T-helper 2 cell treated with Interferon-gamma antibody and Interleukin-4, amounts not matched to agents 100 ng/mL and 5 ng/mL, for 36 hours (primary cell): Measurements from ENCODE around the gene ZNF618. TPM values are rescaled to one million over a fixed set of nuclear protein-coding genes. Genes with fewer than 3 reads are reported as not detected.
"Not testable (repeated sequence)": the region's sequence is repeated elsewhere in the genome, so short reads cannot be mapped to it uniquely, and the experiment has no call there.

ENCODE experiments used
- intact Hi-C: fragments of 100-400 bp; cut with micrococcal nuclease; formaldehyde crosslinking; loops from one replicate; pipeline ENCODE4 v1.15.1; 2023
- total RNA-seq: library from RNA; stranded (reverse); gene quantifications from 2 replicates; pipeline ENCODE4 v1.2.3, GENCODE V29; 2022

Gene ZNF618
- total RNA-seq, 1 donor from 2014 or later: 0.36 TPM

DNA sequence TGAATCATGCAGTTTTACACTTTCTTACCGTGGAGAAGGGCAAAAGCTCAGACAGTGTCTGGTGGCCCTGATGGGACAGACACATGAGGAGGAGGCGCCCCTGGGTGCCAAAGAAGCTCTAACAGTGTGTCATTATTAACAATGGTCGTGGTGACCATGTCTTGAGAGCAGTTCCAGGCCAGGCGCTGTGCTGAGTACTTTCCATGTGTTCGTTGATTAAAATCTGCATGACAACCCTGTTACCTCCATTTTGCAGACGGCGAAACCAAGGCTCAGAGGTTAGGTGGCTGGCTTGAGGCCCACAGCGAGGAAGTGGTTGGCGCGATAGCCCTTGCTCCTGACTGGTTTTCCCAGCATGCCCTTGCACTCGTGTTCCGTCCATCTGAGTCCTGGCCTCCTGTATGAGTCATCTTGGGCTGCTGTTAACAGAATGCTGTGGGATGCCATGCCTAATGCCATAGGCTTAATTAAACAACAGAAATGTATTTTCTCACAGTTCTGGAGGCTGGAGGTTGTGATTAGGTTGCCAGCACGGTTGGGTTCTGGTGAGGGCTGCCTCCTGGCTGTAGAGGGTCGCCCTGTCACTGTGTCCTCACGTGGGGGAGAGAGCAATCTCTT, 110.0 kb downstream of the ZNF618 start:
- intact Hi-C loops: no loop called here

DNA sequence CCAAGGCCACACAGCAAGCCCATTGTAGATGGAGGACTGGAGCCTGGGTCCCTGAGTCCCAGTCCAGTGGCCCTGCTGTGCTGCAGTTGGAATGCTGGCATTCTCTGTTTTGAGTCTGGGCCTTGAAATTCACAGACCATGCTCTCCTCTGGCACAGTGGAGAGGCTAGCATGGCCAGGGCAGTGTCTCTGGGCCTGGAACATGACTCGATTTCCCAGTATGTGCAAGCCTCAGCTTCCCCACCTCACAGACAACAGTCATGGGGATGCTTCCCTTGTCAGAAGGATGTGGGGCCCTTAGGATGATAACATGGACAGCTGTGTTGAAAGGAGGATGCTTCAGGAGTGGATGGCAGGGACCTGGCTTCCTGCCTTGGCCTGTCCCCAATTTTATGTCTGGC, 110.8 kb downstream of the ZNF618 start:
- intact Hi-C loops: no loop called here

DNA sequence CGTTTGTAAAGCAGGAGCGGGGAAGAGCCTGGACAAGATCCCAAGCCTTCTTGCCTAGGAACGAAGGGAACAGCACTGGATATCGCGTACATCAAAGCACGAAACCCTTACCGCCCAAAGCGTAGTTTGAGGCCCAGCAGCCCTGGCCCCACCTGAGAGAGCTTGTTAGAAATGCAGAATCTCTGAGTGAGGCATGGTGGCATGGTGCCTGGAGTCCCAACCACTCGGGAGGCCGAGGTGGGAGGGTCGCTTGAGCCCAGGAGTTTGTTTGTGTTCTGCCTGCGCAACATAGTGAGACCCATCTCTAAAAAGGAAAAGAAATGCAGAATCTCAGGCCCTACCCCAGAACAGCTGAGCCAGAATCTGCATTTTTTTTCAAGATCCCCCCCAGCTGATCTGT, 111.4 kb downstream of the ZNF618 start:
- intact Hi-C loops: no loop called here

DNA sequence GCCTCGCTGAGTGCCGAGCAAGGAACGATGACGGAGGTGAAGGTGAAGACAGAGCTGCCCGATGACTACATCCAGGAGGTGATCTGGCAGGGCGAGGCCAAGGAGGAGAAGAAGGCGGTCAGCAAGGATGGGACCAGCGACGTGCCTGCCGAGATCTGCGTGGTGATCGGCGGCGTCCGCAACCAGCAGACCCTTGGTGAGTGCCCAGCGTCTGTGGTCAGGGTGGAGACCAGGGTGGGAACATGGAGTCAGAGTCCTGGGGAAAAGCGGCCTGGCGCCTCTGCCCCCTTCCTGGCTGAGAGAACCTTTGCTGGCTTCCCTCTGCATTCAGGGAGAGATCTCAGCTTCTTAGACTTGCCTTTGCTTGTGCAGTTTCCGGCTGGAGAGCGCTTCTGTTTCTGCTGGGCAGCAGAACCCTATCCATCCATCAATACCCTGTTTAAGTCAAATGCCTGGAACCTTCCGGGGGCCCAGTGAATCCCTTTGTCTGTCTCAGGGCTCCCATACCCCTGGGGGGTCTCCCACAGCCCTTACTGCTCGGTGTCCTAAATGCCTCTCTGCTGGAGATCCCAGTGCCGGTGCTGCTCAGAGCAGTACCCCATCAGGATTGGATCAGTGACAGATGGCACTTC, 112.4 kb downstream of the ZNF618 start:
- intact Hi-C loops: no loop called here

DNA sequence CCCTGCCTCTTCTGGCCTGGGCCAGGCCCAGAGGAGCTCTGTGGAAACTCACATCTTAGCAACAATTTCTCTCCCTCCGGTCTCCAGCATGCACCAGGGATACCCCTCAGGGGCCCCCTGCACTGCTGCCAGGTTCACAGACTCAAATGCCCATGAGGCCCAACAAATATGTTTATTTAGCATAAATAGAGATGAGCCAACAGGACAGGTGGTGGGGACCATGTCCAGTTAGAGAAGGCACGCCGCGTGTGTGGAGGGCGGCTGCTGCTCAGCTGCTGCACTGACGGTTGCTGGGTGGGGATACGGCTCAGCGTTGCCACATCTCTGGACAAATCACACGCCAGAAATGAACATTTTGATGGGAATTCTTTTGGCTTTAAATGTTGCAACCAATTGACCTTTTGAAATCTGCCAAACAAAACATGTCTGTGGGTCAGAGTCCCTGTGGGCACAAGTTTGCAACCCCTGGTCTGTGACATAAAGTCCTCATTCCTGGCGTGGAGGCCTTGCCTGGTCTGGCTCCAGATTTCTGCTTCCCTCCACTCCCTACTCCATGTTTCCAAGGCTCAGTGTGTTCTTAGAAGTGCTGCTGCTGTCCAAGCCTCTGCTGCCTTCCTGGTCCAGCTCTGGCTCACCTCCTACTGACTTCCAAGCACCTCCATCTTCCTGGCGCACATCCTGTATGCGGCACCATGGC, 113.1 kb downstream of the ZNF618 start:
- intact Hi-C loops: no loop called here

DNA sequence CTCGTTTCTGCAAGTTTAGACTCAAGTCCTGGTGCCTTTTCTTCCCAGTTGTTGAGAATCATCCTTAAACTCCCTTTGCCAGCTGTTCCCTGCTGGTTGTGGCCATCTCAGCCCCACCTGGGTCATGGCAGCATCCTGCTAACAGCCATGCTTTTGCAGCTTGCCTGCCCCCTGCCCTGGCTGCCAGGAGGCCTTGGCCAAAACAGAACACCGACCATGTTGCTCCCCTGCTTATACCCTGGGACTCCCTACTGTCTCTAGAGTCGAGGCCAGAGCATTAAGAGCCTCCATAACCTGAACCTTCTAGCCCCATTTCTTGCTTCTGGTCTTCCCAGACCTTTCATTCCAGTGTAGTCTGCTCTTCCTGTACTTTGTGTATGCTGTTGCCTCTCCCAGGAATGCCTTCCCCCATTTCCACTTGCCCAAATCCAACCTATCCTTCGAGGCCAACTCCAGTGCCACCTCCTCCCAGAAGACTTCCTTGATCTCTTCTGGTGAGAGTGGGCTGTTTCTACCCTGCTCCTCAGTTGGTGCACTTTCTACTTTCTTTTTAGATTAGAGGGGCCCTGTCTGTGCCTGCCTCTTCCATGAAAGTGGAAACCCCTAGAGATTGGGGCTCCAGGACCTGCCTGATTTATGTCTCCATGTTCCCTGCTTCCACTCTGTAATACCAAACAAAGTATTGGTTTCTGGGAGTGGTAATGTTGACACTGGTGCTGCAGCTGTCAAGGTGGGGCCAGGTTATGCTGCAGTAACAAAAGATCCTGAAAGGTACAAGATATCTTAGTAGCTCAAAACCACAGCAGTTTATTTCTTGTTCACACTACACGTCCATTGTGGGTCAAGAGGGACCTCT, 113.8 kb downstream of the ZNF618 start:
- intact Hi-C loops: no loop called here

DNA sequence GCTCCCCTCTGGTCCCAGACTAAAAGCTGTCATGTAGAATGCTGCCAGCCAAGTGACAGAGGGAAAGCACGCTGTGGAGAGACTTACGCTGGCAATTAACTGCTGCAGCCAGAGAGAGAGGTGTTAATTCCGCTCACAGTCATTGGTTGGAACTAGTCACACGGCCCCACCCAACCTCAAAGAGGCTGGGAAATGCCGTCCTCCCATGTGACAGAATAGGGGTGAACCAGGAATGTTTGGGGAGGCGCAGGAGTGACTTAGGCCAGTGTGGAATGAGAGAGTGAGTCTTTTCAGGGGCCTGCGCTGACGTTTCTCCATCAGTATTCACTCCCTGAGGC, 114.4 kb downstream of the ZNF618 start:
- intact Hi-C loops: no loop called here

DNA sequence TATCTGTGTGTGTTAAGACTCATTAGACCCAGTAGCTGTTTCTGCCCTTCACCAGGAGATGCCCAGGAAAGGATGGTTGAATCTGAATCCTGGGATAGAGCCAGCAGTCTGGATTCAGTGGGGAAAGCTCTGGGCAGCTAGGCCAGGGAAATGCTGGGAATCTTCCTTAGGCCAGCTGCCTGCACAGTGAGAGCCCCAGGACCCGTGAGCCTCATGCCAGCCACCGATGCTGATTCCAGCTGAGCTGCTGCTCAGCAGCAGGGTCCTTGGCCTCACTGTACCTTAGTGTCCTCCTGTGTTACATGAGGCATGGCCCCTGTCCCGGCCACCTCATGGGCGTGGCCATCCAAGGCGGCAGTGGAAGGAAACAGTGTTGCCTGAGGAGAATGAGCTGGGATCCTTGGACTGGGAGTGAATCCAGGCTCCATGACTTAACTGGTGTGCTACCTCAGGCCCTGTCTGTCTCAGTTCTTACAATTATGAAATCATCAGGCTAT, 114.9 kb downstream of the ZNF618 start:
- intact Hi-C loops: no loop called here

DNA sequence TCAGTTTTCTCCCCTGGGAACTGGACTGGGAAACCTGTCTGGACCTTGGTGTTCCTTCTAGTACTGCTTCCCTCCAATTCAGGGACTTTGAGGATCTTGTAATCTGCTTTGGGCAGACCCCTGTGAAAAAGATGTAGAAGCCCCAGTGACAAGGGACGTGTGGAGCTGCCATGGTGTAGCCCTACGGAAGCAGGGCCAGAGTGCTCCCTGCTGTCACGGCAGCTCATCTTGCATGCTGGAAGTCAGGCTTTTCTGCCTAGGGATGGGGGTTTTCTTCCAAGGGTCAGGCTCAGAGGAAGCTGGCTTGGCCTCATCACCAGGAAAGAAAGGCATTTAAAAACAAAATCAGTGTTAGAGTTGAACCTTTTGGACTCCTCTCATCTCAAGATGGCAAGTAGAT, 115.6 kb downstream of the ZNF618 start:
- intact Hi-C loops: no loop called here

DNA sequence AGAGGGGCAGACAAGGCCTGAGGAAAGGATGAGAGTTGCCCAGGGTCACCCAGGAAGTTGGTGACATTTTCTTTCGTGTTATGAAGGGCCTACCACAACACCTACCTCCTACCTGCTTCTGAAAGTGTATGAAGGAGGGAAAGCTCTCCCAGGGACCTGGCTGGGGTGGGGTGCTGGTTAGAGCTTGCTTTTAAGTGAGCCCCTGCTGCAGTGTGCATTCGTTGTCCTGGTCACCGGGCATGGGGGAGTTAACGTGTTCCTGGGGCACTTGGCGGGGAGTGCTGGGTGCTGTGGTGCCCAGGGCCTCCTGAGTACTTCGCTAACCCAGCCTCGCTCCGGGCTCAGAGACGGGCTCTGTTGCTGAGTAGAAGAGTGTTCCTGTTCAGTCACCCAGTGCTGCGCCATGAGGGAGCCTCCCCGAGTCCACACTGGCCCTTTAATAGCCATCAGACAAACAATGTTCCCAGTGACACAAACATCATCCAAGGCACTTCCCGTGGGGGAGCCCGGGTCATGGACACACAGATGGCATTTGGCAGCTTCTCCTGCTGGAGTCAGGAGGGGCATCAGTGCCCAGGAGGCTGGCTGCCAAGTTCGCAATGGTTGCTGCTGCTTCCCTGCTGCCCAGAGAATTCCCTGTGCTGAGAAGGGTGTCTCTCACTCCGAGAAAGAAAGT, 116.3 kb downstream of the ZNF618 start:
- intact Hi-C loops: no loop called here

DNA sequence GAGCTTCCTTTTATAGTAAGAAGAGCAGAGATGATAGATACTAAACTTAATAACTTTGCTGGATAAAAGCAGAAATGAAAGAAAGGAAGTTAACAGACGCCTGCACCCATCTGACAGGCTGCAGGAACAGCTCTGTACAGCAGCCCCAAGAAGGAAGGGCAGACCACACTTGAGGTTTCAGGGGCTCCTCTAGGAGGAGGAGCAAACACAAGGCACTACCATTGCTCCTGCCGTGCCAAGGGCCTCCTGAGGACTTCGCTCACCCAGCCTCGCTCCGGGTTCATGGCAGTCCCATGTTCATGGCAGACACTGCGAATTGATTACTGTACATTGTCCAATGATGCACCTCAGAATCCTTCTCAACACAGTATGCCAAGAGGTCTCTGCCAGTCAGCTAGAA, 116.9 kb downstream of the ZNF618 start:
- intact Hi-C loops: no loop called here

DNA sequence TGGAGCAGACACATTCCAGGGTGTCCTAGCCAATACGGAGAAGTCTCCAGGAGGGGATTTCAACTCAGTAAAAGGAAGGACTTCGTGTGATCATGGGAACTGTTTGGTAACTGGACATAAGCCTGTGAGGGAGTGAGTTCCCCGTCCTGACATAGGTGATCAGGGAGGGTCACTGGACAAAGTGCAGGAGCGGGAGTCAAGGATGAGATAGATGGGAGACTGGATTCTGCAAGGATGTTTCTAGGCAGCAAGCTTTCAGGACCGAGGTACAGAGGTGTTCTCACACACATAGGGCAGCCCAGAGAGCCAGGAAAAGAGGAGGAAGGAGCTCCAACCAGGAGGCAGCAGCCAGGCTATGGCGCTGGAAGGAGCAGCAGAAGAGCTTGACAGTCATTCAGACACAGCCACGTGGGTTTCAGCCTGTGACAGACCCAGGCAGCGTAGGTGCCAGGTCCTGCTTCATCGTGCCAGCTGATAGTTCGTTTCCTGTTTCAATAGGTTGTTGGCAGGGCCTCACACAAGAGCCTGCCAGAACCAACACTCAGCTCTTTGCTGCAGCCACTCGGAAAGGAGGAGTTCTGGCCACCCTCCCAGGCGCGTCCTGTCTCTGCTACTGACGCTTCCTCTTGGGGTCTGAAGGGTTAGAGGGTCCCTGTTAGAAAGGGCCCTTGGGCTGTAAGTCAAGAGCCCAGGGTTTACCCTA, 117.9 kb downstream of the ZNF618 start:
- intact Hi-C loops: no loop called here

DNA sequence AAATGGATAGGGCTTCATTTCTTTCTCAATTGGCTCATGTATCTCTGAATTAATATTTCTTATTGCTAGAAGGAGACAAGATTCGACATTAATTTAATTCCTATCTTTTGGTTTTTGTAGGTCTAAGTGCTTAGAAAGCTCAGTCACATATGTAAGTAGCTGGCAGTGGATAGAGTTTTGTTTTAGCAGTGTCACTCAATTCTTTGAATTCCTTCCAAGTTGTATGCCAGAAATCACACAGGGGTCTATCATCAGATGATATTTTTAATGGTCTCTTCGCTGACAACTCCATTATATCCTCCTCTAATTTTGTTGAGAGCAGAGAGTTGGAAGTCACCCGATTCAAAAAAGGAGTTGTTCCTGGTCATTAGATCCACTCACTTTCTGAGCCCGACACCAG, 119.3 kb downstream of the ZNF618 start:
- intact Hi-C loops: no loop called here

DNA sequence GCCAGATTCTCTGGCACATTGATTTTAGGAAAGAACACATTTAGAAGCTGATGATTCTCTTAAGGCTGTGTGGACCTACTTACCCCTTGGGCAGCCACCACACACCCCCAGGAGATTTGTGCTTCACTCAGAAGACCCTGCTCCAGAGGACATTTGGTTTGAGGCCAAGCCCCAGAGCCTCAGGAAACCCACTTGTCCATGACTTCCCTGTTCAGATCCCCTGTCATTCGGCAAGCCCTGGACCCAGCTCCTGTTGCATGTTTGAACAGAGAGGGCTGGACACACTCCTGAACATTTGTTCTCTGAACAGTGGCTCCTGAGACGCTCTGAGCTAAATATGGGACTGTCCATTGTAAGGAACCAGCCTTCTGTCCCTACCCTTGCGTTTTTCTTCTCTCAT, 119.9 kb downstream of the ZNF618 start:
- intact Hi-C loops: no loop called here

DNA sequence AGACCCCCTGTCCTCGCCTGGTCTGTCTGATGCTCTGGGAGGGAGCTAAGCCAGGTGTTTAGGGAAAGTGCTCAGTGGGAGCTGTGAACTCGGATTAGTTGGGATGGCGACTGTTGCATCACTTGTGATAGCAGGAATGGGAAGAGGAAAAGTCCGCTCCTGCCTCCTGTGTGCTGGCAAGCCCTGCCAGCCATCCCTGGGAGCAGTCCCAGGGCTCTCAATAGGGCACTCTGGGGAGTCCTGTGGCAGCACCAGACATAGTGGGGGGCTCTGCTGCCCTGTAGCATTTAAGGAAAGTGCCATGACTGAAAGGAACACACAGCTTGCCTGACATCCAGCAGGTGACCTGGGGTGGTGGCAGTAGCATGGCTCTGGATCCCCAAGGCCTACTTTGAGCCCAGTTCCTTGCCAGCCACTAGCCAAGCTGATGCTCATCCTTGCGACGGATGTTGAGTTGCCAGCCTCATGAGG, 120.5 kb downstream of the ZNF618 start:
- intact Hi-C loops: no loop called here

DNA sequence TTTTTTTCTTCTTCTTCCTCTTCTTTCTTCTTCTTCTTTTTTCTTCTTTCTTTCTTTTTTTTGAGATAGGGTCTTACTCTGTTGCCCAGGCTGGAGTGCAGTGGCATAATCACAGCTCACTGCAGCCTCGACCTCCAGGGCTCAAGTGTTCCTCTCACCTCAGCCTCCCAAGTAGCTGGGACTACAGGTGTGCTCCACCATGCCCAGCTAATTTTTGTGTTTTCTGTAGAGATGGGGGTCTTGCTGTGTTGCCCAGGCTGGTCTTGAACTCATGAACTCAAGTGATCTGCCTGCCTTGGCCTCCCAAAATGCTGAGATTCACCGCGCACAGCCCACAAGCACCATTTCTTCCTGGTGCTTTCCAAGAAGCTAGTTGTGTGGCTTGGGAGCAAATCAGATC, 121.0 kb downstream of the ZNF618 start:
- intact Hi-C loops: not testable (repeated sequence)

DNA sequence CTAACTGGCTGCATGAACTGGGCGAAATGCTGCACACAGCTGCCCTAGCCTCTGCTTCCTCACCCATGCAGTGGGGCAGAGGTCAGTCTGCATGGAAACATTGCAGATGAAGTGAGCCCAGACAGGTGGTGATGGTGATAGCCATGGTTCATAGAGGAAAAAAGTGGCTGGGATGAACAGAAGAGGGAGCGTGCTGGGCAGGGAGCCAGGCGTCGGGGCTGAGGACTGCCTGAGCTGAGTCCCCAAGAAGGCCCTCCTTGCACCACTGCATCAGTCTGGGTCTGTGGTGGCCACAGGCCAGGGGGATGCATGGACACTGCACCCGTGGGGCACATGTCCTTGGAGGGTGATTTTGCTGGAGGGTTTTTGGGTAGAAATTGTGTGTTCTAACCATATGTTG, 121.5 kb downstream of the ZNF618 start:
- intact Hi-C loops: no loop called here

DNA sequence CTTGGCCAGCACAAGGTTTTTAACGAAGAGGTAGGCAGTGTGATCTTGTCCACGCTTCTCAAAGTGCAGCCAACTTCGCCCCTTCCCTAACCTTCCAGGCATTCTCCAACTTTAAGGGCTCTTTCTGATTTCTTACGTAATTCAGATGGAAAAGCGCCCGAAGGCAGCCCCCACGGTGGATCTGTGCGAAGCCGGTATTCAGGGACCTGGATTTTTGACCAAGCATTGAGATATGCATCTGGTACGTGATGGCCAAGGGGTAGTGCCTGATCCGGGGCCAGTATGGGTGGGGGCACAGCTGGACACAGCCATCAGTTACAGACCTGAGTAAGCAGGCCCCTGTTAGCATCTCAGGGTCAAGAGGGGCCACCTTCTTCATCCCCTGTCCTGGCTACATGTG, 122.0 kb downstream of the ZNF618 start:
- intact Hi-C loops: no loop called here

DNA sequence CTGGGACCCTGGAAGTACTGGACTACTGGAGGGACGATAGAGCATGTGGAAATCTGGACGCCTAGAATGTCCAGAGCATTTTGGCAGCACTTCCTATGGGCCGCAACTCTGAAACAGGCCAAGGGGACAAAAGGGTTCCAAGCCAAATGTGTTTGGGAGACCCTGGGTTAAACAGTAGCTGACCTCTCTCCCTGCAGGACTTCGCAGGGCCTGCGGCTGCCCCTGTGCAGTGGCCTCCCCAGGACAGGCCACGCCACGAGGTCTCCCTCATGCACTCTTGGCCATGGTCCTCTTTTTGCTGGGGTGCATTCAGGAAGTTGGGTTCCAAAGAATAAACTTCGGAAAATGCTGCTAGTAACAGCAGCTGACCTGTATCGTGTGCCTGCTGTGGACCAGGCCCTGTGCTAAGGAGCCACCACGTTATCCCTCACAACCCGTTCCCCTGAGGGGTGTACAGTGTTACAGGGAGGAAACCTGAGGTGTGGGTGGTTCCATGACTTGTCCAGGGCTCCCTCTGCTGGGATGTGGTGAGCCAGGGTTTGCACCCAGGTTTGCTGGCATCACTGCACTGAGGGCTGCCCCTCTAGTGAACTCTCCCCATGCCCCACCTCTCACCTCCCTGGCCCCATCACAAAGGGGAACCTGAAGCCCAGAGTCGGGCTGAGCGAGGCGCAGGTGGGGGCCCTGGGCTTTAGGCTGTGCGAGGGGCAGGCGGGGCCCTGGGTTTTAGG, 122.6 kb downstream of the ZNF618 start:
- intact Hi-C loops: no loop called here
